SJCRH30 (cell line): Measurements from ENCODE around the gene WNT7A. TPM values are rescaled to one million over a fixed set of nuclear protein-coding genes. Genes with fewer than 3 reads are reported as not detected.

Experiments used
- DNase-seq, 2 experiments: peaks; one replicate each; pipeline ENCODE4 v3.0.0-alpha.2; 2015 to 2020
- H3K27ac ChIP-seq: fragments of 250-450 bp; sonication (Bioruptor Pico); 2 replicates; pipeline ENCODE4 v1.5.1; 2020; ENCODE audit warnings: mild to moderate bottlenecking, moderate library complexity
- H3K27me3 ChIP-seq: fragments of 250-450 bp; sonication (Bioruptor Pico); 2 replicates; pipeline ENCODE4 v1.5.1; 2020; ENCODE audit warnings: mild to moderate bottlenecking, moderate library complexity
- H3K36me3 ChIP-seq: fragments of 250-450 bp; sonication (Bioruptor Pico); 2 replicates; pipeline ENCODE4 v1.5.1; 2020; ENCODE audit warnings: mild to moderate bottlenecking, moderate library complexity
- H3K4me1 ChIP-seq: fragments of 250-450 bp; sonication (Bioruptor Pico); 2 replicates; pipeline ENCODE4 v1.5.1; 2020; ENCODE audit warnings: mild to moderate bottlenecking, moderate library complexity
- H3K4me3 ChIP-seq: fragments of 250-450 bp; sonication (Bioruptor Pico); 2 replicates; pipeline ENCODE4 v1.5.1; 2020; ENCODE audit warnings: mild to moderate bottlenecking, moderate library complexity
- H3K9me3 ChIP-seq: fragments of 250-450 bp; sonication (Bioruptor Pico); replicated peaks from 2 replicates; pipeline ENCODE4 v1.5.1; 2020; ENCODE audit warnings: mild to moderate bottlenecking, moderate library complexity
- total RNA-seq: library from RNA; depleted of rRNA; stranded (reverse); fragments of >200 nt; shearing (Covaris generic); gene quantifications from 2 replicates; pipeline ENCODE4 v1.2.3, GENCODE V29; 2014

The WNT7A gene
- total RNA-seq, 1 experiment from 2014 or later, result not detected

DNA sequence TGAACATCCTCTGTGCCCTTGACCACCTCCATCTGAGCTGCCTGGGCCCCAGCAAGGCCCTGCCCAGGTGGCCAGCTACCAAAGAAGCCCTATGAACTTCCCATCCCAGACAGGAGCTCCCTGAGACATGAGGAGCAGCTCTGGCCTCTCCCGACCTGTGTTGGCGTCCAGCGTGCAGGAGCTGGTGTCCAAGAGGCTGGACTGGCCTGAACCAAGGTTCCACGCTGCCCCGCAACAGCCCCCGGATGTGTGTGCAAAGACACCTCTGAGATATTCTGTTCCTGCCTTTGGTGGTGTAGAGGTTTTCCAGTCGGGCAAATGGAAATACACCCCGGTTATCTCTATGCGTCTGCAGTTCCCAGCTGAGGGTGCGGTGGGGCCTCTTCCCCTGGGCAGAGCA, 42.1 kb downstream of the WNT7A start:
- Histone ChIP-seq H3K4me1 (no peaks in the 10 kb centered on the region), H3K4me3 (no peak overlapping the region), H3K27me3 (peaks cover 23% of the 10 kb centered on the region), H3K27ac (no peak overlapping the region), H3K36me3 (no peaks in the 10 kb centered on the region), H3K9me3 (no peaks in the 10 kb centered on the region)
- no peak for DNase-seq

DNA sequence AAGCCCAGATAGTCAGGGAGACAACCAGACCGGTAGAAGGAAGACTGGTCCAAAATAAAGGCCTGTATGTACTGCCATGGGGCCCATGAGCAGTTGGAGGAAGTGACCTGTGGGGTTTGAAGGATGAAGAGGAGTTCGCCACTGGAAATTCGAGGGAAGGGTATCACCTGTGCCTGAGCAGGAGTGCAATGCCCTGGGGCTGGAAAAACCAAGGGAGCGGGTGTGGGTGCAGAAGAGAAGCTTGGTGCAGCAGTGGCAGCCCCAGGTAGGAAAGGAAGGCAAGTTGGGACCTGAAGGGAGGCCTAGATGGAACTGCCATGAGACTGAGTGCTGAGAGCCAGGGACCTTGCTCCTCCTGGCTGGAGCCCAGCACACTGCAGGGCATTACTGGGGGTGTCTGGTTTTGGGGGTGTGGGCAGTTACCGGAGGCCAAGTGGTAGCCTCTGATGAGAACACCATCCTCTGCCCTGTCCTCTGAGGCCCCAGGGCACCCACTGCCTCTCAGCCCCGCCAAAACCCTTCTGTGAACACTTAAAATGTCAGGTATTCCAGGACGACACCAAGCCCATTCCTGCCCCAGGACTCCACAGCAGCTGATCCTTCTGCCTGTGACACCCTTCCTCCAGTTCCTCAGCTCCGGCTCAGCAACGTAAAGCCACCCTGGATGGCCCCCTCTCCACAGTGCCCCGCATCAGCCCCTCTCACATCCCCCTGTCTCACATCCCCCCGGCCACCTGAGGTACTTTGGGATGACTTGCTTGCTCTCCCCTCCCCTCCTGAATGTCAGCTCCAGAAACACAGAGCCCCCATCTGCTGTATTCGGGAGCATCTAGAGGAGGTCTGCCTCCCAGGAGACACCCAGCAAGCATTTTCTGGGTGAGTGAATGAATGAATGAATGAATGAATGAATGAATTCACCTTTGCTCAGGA, 42.9 kb downstream of the WNT7A start:
- H3K27ac ChIP-seq, result no peak overlapping the region

DNA sequence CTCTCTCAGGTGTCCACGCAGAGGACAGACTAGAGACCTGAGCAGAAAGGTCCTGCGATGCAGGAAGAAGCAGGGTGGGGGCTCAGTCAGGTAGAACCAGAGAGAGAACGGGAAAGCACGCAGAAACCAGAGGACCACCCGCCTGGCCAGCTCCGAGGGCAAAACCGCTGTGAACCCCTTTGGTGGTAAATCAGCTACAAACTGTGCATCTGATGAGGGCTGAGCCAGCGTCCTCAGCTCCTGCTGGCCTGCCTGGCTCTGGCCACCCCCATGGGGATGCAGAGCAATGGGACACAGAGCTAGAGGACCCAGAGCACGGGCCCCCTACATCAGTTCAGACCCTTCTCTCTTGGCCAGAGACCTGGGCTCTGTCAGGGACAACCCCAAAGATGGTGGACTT, 44.6 kb downstream of the WNT7A start:
- no peaks in the 10 kb centered on the region for H3K4me1 ChIP-seq
- no peaks in the 10 kb centered on the region for H3K36me3 ChIP-seq
- no peak overlapping the region for H3K27ac ChIP-seq
- H3K4me3 ChIP-seq, result no peak overlapping the region
- DNase-seq, result no peak
- H3K27me3 ChIP-seq, result peaks cover 23% of the 10 kb centered on the region
- no peaks in the 10 kb centered on the region for H3K9me3 ChIP-seq

More for the DNA sequence above, 42.9 kb downstream of the WNT7A start:
- H3K4me1 ChIP-seq, result no peaks in the 10 kb centered on the region
- DNase-seq, result no peak
- H3K9me3 ChIP-seq, result no peaks in the 10 kb centered on the region
- peaks cover 23% of the 10 kb centered on the region for H3K27me3 ChIP-seq
- no peak overlapping the region for H3K4me3 ChIP-seq
- no peaks in the 10 kb centered on the region for H3K36me3 ChIP-seq

DNA sequence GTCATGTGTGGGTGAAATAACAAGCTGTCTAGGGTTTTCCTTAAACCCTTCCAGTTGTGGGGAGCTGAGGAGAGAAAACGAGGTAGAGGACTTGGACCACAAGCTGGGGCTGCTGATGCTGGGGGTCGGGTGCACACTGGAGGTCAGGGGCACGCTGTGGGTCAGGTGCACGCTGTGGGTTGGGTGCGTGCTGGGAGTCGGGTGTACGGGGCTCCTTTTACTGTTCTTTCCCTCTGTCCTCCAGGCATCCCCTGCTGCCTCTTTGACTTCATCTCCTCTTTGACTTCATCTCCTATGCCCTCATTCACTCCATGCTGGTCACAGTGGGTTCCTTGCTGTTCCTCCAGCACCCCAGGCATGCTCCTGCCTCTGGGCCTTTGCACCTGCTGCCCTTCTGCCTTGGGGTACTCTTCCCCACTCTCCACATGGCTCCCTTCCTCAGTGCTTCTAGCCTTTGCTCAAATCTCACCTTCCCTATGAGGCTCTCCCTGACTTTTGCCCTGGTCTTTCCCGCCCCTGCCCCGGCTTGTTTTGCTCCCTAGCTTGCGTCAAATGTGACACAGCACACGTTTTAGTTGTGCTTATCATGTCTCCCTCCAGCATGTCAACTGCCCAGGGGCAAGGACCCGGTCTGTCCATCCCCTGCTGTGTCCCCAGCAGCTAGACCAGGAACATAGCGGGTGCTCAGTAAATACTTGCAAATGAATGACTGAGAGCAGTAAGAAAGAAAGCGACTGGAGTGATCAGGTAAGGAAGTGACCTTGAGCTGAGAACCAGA, 45.4 kb downstream of the WNT7A start:
- Histone ChIP-seq H3K27me3 (peaks cover 26% of the 10 kb centered on the region), H3K27ac (no peak overlapping the region), H3K36me3 (no peaks in the 10 kb centered on the region), H3K9me3 (no peaks in the 10 kb centered on the region), H3K4me1 (no peaks in the 10 kb centered on the region), H3K4me3 (no peak overlapping the region)
- DNase-seq, result no peak

DNA sequence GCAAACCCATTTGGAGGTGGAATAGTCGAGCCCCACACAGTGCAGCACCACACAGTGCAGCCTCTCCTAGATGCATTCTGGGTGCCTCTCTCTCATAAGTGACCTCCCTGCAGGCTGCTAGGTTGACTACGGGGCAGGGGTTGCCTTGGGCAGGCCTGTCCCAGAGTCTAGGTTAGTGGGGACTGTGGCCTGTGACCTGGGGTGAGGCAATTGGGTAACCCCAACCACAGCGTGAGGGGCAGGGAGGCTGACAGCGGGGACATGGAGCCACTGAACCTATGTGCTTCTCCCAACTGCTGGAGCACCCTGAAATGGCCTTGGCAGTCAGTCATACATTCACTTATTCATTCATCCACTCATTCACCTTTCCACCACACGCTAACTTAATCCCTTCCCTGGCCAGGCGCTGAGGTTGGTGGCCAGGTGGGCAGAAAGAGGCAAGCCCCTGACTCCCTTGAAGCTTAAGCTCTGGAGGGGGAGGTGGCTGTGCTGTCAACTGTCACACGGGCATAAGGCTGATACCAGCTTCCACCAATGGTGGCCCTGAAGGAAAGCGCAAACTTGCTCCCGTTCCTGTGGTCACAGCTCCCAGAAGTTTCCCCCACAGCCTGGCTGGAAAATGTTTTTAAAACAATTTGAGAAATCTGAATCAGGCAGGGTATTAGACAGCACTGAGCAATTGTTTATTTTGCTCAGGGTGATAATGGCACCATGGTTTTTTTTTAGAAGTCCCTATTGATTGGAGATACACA, 46.2 kb downstream of the WNT7A start:
- H3K27me3 ChIP-seq, result peaks cover 26% of the 10 kb centered on the region

DNA sequence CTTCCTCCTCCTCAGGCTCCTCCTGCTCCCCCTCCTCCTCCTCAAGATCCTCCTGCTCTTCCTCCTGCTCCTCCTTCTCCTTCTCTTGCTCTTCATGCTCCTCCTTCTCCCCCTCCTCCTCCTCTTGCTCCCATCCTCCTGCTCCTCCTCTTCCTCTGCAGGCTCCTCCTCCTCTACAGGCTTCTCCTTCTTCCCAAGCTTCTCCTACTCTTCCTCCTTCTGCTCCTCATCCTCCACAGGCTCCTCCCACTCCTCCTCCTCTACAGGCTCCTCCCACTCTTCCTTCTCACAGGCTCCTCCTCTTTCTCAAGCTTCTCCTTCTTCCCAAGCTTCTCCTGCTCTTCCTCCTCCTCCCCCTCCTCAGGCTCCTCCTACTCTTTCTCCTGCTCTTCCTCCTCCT, 47.7 kb downstream of the WNT7A start:
- no peak for DNase-seq
- Histone ChIP-seq H3K4me1 (no peaks in the 10 kb centered on the region), H3K27me3 (peaks cover 16% of the 10 kb centered on the region), H3K36me3 (no peaks in the 10 kb centered on the region), H3K9me3 (no peaks in the 10 kb centered on the region), H3K27ac (no peak overlapping the region), H3K4me3 (no peak overlapping the region)

More for the DNA sequence above, 46.2 kb downstream of the WNT7A start:
- Histone ChIP-seq H3K27ac (no peak overlapping the region), H3K4me1 (no peaks in the 10 kb centered on the region), H3K9me3 (no peaks in the 10 kb centered on the region), H3K36me3 (no peaks in the 10 kb centered on the region), H3K4me3 (no peak overlapping the region)
- no peak for DNase-seq

DNA sequence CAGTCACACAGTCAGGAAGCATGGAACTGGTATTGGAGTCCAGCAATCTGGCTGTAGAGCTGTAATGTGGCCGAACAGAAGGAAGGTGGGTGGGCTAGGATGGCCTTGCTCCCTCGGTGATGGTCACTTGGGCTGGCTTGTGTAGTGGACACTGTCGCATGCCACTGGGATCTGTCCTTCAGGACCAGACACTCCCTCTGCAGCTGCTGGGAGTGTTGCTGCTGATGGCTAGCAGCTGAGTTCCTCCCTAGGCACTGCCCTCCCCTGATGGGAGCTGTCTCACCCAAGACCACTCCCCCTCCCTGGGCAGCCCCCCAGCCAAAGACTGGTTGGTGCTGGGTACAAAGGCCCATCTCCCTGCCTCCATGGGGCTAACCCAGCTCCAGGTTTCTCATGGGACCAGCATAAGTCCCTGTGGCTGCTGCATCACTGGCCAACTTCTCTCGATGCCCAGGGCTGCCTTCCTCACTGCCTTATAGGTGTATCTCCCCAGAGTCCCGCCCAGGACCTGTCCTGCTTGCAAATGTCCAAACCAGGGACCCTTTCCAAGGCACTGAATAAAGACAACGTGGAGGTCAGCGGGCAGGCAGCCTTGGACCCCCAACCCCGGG, 48.4 kb downstream of the WNT7A start:
- no peak overlapping the region for H3K4me3 ChIP-seq
- H3K36me3 ChIP-seq, result no peaks in the 10 kb centered on the region
- peaks cover 15% of the 10 kb centered on the region for H3K27me3 ChIP-seq
- no peak for DNase-seq
- no peak overlapping the region for H3K27ac ChIP-seq
- no peaks in the 10 kb centered on the region for H3K9me3 ChIP-seq
- H3K4me1 ChIP-seq, result no peaks in the 10 kb centered on the region

DNA sequence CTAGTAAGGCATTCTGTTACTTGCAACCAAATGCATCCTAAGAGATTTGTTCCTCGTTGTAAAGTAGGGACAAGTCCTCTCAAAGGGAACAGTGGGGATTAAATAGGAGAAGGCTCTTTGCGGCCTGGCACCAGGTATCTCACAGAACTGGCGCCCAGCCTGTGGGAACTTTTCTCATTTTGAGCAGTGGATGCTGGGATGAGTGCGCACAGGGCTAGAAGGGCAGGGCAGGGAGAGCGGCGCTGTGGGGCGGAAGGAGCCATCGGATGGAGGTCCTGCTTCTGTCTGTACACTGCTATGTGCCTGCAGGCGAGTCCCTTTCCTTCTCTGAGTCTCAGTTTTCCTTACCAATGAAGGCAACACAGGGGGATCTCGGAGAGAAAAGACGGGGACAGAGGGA, 50.6 kb downstream of the WNT7A start:
- H3K27me3 ChIP-seq, result peaks cover 6% of the 10 kb centered on the region; the same call in 1 of the 2 replicates
- H3K4me1 ChIP-seq, result no peaks in the 10 kb centered on the region
- no peaks in the 10 kb centered on the region for H3K9me3 ChIP-seq
- no peak for DNase-seq
- H3K4me3 ChIP-seq, result no peak overlapping the region
- H3K27ac ChIP-seq, result no peak overlapping the region
- no peaks in the 10 kb centered on the region for H3K36me3 ChIP-seq

DNA sequence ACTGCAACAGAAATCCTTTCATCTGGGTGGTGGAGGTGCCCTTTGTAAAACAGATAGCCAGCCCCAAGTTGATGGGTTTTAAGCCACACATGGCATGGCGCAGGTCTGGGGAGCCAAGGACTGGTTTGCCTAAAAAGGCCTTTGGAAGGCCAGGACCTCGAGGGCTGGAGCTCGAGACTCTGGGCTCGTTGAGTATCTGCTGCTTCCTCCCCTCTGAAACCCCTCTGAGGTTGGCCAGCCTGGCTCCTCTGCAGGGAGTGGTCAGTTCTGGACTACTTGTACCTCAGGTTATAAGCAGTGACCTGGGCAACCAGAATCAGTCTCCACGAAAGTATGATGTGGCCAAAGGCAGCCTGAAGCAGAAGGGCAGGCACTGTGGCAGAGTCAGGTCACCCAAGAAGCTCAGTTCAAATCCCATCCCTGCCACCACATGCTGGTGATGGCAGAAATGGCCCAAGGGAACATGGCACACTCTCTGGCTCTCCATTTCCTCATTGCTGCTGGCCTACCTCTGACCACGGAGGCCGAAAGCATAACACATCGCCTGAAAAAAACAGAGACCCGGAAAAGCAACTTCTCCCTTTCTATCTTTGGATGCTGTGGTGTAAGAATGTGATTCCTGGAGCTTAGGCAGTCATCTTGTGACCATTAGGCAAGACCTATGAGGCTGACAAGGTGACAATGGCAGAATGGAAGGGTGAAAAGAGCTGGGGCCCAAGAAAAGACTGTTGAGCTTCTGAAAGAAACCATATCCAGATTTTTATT, 51.2 kb downstream of the WNT7A start:
- no peaks in the 10 kb centered on the region for H3K9me3 ChIP-seq
- H3K27me3 ChIP-seq, result peaks cover 3% of the 10 kb centered on the region; the same call in 1 of the 2 replicates
- no peak overlapping the region for H3K27ac ChIP-seq
- no peaks in the 10 kb centered on the region for H3K36me3 ChIP-seq
- DNase-seq, result no peak
- no peak overlapping the region for H3K4me3 ChIP-seq
- no peaks in the 10 kb centered on the region for H3K4me1 ChIP-seq

DNA sequence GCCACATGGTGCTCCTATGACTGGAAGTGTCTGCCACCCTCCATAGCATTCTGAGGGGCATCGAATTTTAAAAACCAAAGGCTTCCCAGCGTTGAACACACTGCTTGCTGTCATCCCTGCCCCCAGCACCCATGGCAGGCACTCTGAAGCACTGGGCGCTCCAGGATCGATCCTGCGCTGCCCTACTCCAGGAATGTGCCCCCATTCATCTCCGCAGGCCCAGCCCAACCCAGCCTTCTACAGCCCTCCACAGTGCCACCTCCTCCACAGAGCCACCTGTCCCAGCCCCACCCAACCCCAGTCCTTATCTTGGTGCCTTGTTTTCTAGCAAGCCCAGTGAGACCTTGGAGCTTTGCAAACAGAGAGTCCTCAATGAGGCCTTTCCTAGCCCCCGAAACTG, 52.2 kb downstream of the WNT7A start:
- no peak for DNase-seq
- H3K27ac ChIP-seq, result no peak overlapping the region
- no peaks in the 10 kb centered on the region for H3K36me3 ChIP-seq
- H3K27me3 ChIP-seq, result peaks cover 3% of the 10 kb centered on the region; the same call in 1 of the 2 replicates
- no peaks in the 10 kb centered on the region for H3K9me3 ChIP-seq
- no peak overlapping the region for H3K4me3 ChIP-seq
- no peaks in the 10 kb centered on the region for H3K4me1 ChIP-seq

DNA sequence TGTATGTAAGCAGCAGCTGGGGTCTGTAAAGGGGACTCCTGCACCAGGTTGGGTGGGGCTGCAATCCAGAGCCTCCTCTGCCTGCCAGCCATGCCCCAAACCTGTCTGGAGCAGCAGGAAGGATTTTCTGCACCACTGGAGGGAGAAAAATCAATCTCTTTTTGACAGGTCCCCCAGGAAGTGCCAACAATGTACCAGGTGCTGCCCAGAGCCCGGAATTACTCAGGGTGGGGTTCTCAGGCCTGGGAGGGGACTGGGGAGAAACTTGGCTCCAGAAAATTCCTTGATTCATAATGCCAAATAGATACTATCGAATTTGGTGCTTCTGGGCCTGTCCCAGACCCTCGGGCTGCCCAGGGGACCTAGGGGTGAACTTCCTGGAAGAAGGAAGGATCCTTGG, 52.6 kb downstream of the WNT7A start:
- no peaks in the 10 kb centered on the region for H3K9me3 ChIP-seq
- no peak overlapping the region for H3K4me3 ChIP-seq
- H3K27me3 ChIP-seq, result peaks cover 3% of the 10 kb centered on the region; the same call in 1 of the 2 replicates
- no peak for DNase-seq
- no peak overlapping the region for H3K27ac ChIP-seq
- no peaks in the 10 kb centered on the region for H3K36me3 ChIP-seq
- no peaks in the 10 kb centered on the region for H3K4me1 ChIP-seq

DNA sequence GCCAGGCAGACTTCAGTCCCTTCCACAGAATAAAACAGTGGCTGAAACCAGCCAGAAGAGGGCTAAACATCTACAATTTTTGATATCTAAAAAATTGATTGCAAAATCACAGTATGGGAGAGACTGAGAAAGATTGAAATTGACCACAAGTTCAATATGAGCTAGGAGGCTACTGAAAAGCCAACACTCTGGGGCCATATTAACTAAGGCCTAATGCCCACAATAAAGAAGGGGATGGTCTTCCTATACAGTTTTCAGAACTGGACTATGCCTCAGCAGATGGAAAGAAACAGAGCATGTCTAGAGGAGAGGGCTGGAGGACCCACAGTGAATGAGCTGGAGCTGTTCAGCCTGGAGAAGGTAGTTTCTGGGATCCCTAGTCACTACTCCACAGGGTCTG, 53.2 kb downstream of the WNT7A start:
- H3K4me1 ChIP-seq, result no peaks in the 10 kb centered on the region

DNA sequence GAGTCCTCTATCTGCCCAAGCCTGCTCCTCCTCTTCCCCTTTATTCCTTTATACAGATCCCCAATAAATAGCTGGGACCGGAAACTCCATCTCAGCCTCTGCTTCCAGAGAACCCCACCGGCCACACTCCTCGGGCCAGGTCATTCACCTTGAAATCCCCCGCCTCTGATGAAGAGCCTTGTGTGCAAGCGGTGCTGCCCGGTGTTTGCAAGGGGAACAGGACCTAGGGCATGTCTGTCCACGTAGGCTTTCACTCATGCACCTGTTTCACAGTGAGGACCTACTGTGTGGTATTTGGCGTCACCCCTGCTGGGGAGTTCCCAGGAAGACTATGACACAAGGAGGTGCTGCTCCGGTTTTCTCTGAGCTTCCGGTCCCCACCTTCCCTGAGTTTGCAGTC, 54.0 kb downstream of the WNT7A start:
- Histone ChIP-seq H3K36me3 (no peaks in the 10 kb centered on the region), H3K4me1 (no peaks in the 10 kb centered on the region)
- no peak for DNase-seq

More for the DNA sequence above, 53.2 kb downstream of the WNT7A start:
- H3K27me3 ChIP-seq, result peaks cover 3% of the 10 kb centered on the region; the same call in 1 of the 2 replicates
- DNase-seq, result no peak
- H3K27ac ChIP-seq, result no peak overlapping the region
- H3K36me3 ChIP-seq, result no peaks in the 10 kb centered on the region
- no peak overlapping the region for H3K4me3 ChIP-seq
- H3K9me3 ChIP-seq, result no peaks in the 10 kb centered on the region

DNA sequence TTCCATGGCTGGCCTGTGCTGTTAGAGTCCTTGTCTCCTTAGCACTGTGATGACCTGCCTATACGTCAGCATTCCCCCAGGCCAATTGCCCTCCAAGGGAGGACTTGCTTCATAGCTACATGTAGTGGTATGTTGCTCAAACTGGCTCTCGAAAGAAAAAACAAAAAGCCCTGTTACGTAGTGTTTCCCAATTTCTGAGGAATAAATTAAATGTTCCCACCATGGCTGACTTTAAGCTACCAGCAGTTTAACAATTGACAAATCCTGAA, 54.6 kb downstream of the WNT7A start:
- H3K9me3 ChIP-seq, result no peaks in the 10 kb centered on the region
- no peak for DNase-seq
- no peak overlapping the region for H3K27ac ChIP-seq
- peaks cover 3% of the 10 kb centered on the region; the same call in 1 of the 2 replicates for H3K27me3 ChIP-seq
- no peaks in the 10 kb centered on the region for H3K36me3 ChIP-seq
- H3K4me1 ChIP-seq, result no peaks in the 10 kb centered on the region
- no peak overlapping the region for H3K4me3 ChIP-seq

More for the DNA sequence above, 54.0 kb downstream of the WNT7A start:
- no peak overlapping the region for H3K4me3 ChIP-seq
- no peaks in the 10 kb centered on the region for H3K9me3 ChIP-seq
- H3K27me3 ChIP-seq, result peaks cover 3% of the 10 kb centered on the region; the same call in 1 of the 2 replicates
- H3K27ac ChIP-seq, result no peak overlapping the region
